ENCODE measurements around the gene LIN9. TPM values are rescaled to one million over a fixed set of nuclear protein-coding genes. Genes with fewer than 3 reads are reported as not detected.
A peak's percentile ranks its signal among the peaks of the same experiment; 100 is the strongest.

LIN9 gene
- total and polyA plus RNA-seq, 2 donors (not counting 3 experiments of a cell fraction or from before 2014, with no cell fraction given): 2.5 to 7.6 TPM

GRCh38 chr1:226181996-226182714 lies 126.8 kb downstream of the LIN9 start:
- intact Hi-C loops (cut with micrococcal nuclease): no loop called here
- Histone ChIP-seq H3K9me1 (replicated peaks; ENCODE audit: control insufficient read depth, extremely low read depth, insufficient read depth, low read length) (no peaks in the 10 kb centered on the region), H3K4me3 (replicated peaks in 1 of 3; ENCODE audit: insufficient read depth in 1 of 3, low read depth in 1 of 3, low read length in 3 of 3) (no peak overlapping the region), H3K9me3 (replicated peaks; ENCODE audit: control insufficient read depth, insufficient read depth, low read length) (no peaks in the 10 kb centered on the region), H3K27ac (ENCODE audit: insufficient read depth, low read depth, low read length) (no peak overlapping the region), H3K4me2 (ENCODE audit: insufficient read depth, low read length) (no peak overlapping the region), H3K27me3 (ENCODE audit: control insufficient read depth in 2 of 2, insufficient read depth in 2 of 2, low read length in 2 of 2) (no peaks in the 10 kb centered on the region), H3K36me3 (ENCODE audit: control insufficient read depth in 2 of 2, extremely low read depth in 1 of 2, insufficient read depth in 2 of 2, low read length in 2 of 2) (peaks cover 0 to 1% of the 10 kb centered on the region in 2 experiments), H3K79me2 (ENCODE audit: control insufficient read depth, insufficient read depth, low read length) (peaks cover 84% of the 10 kb centered on the region), H3K9ac (replicated peaks; ENCODE audit: extremely low read depth, insufficient read depth, low read length) (no peak overlapping the region), H4K20me1 (replicated peaks; ENCODE audit: control insufficient read depth, extremely low read depth, insufficient read depth, low read length) (no peaks in the 10 kb centered on the region), H2AFZ (ENCODE audit: low read depth, low read length) (no peak overlapping the region), H3K4me1 (ENCODE audit: control insufficient read depth, extremely low read depth, insufficient read depth, low read length) (peaks cover 11% of the 10 kb centered on the region)
- DNase-seq (ENCODE audit: low read depth, low spot score) (peak; percentile 46), FAIRE-seq (peak; percentile 70)
- POLR2A ChIA-PET: interaction anchor here (1.1 kb wide), 1 partner anchor 120 kb away, joined by 3 read pairs; the partner anchor contains the start of gene H3-3A
- TF ChIP-seq MAX (IDR thresholded peaks at IDR 0.05; ENCODE audit: insufficient read depth, insufficient read length): no peak
- TF ChIP-seq, protein P1, sequence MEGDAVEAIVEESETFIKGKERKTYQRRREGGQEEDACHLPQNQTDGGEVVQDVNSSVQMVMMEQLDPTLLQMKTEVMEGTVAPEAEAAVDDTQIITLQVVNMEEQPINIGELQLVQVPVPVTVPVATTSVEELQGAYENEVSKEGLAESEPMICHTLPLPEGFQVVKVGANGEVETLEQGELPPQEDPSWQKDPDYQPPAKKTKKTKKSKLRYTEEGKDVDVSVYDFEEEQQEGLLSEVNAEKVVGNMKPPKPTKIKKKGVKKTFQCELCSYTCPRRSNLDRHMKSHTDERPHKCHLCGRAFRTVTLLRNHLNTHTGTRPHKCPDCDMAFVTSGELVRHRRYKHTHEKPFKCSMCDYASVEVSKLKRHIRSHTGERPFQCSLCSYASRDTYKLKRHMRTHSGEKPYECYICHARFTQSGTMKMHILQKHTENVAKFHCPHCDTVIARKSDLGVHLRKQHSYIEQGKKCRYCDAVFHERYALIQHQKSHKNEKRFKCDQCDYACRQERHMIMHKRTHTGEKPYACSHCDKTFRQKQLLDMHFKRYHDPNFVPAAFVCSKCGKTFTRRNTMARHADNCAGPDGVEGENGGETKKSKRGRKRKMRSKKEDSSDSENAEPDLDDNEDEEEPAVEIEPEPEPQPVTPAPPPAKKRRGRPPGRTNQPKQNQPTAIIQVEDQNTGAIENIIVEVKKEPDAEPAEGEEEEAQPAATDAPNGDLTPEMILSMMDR (IDR thresholded peaks at IDR 0.05; ENCODE audit: extremely low read depth in 1 of 2, insufficient read depth in 1 of 2, low read depth in 1 of 2, low read length in 2 of 2): peak; percentile 14 to 37
- no peak for TF ChIP-seq POLR2AphosphoS5 (IDR thresholded peaks at IDR 0.05; ENCODE audit: insufficient read depth, low read depth, low read length)
- no peak for TF ChIP-seq EZH2 (IDR thresholded peaks at IDR 0.05; ENCODE audit: borderline replicate concordance, low read depth, low read length, severe bottlenecking)
- dilution Hi-C loops (cut with MboI; ENCODE audit: extremely low pct_ligation_motif_present, low sequenced_read_pairs): no loop called here
- CTCF ChIA-PET: interaction anchor here (1.6 to 1.8 kb wide), 3 partner anchors 12 to 57 kb away, joined by 4 to 6 read pairs (median 6); no protein-coding TSS in a partner anchor
- BruUV-seq (replicated peaks): no TSS peak

Other genes starting within 250 kb of the LIN9 start
- 448 and 477 TPM in 2 replicates for gene H3-3A, start 246.4 kb downstream of the LIN9 start, total RNA-seq
- 387 and 426 TPM in 2 replicates for gene H3-3A, start 246.4 kb downstream of the LIN9 start, polyA plus RNA-seq
- gene ACBD3, start 122.4 kb downstream of the LIN9 start, total RNA-seq: 36.4 and 37.0 TPM in 2 replicates
- gene ACBD3, start 122.4 kb downstream of the LIN9 start, polyA plus RNA-seq: 11.6 and 12.3 TPM in 2 replicates
- 1.2 TPM in 2 replicates for gene MIXL1, start 85.5 kb downstream of the LIN9 start, total RNA-seq
- 0.58 and 0.75 TPM in 2 replicates for gene MIXL1, start 85.5 kb downstream of the LIN9 start, polyA plus RNA-seq
- gene PARP1, start 98.9 kb upstream of the LIN9 start, total RNA-seq: 133 and 136 TPM in 2 replicates
- 153 and 160 TPM in 2 replicates for gene PARP1, start 98.9 kb upstream of the LIN9 start, polyA plus RNA-seq
- gene STUM, start 239.6 kb upstream of the LIN9 start, total RNA-seq: not detected in 2 replicates
- not detected in 2 replicates for gene STUM, start 239.6 kb upstream of the LIN9 start, polyA plus RNA-seq

All from endothelial cell of umbilical vein (primary cell).